CD4-positive, alpha-beta T cell (primary cell): ENCODE measurements around the gene ARNT2. TPM values are rescaled to one million over a fixed set of nuclear protein-coding genes. Genes with fewer than 3 reads are reported as not detected.

Source experiments
- ATAC-seq: fragments of 200-7000 bp; cut with Tn5 transposase; one replicate; pipeline ENCODE4 v1.10.0; 2022; ENCODE audit warnings: mild to moderate bottlenecking; ENCODE audit not compliant: poor library complexity
- CTCF ChIA-PET: fragments of 350-600 bp; sonication (Branson Sonifier 250); formaldehyde crosslinking; loops from one replicate; lab custom pipeline; 2021; ENCODE audit warnings: antibody characterized with exemption, inconsistent platforms; lab: Charles Lee
- POLR2A ChIA-PET: fragments of 350-600 bp; sonication (Branson Sonifier 250); formaldehyde crosslinking; loops from one replicate; lab custom pipeline; 2021; ENCODE audit warnings: antibody characterized with exemption, inconsistent platforms; lab: Charles Lee
- DNase-seq, 14 experiments: peaks; one replicate each; pipeline ENCODE4 v3.0.0-alpha.2; 2013 to 2020; ENCODE audit warnings: mixed read lengths in 2 of 14
- H3K27ac ChIP-seq, 2 donors: one replicate each; pipeline versions ENCODE4 v1.5.1 to v1.7.0; 2013; ENCODE audit warnings: low read length in 2 of 2, low read depth in 1 of 2, mild to moderate bottlenecking in 1 of 2
- H3K27me3 ChIP-seq, 2 experiments: 1 replicate in 1 of 2; 2 replicates in 1 of 2; pipeline versions ENCODE4 v1.6.1 to v1.7.0; 2013; ENCODE audit warnings: low read length in 2 of 2, control low read depth in 1 of 2, mild to moderate bottlenecking in 1 of 2, moderate library complexity in 1 of 2; ENCODE audit not compliant: insufficient read depth in 2 of 2, control insufficient read depth in 1 of 2
- H3K36me3 ChIP-seq: one replicate; pipeline ENCODE4 v1.6.1; 2013; ENCODE audit warnings: low read length, control low read depth; ENCODE audit not compliant: insufficient read depth
- H3K4me1 ChIP-seq: one replicate; pipeline ENCODE4 v1.6.1; 2013; ENCODE audit warnings: low read length, control low read depth; ENCODE audit not compliant: insufficient read depth
- H3K4me3 ChIP-seq: one replicate; pipeline ENCODE4 v1.5.1; 2013; ENCODE audit warnings: mild to moderate bottlenecking, low read length, moderate library complexity
- H3K9me3 ChIP-seq, 2 experiments: 1 replicate in 1 of 2; 2 replicates in 1 of 2; pipeline versions ENCODE4 v1.6.1 to v1.7.0; 2013; ENCODE audit warnings: low read length in 2 of 2, mild to moderate bottlenecking in 2 of 2, control low read depth in 1 of 2, moderate library complexity in 1 of 2; ENCODE audit not compliant: control insufficient read depth in 1 of 2, insufficient read depth in 1 of 2
- H3K27ac Mint-ChIP-seq: one replicate; pipeline ENCODE4 v1.8.0; 2020; ENCODE audit warnings: mixed read lengths
- H3K27me3 Mint-ChIP-seq: one replicate; pipeline ENCODE4 v1.8.0; 2021; ENCODE audit warnings: mixed read lengths
- H3K36me3 Mint-ChIP-seq: one replicate; pipeline ENCODE4 v1.8.0; 2021; ENCODE audit warnings: low read depth, mixed read lengths
- H3K4me1 Mint-ChIP-seq: one replicate; pipeline ENCODE4 v1.8.0; 2021; ENCODE audit warnings: low read depth, mixed read lengths
- H3K4me3 Mint-ChIP-seq: one replicate; pipeline ENCODE4 v1.8.0; 2020; ENCODE audit warnings: mild to moderate bottlenecking, mixed read lengths
- H3K9me3 Mint-ChIP-seq: one replicate; pipeline ENCODE4 v1.8.0; 2020; ENCODE audit warnings: mixed read lengths
- intact Hi-C, 2 experiments: fragments of 100-400 bp; cut with DNase I in 1 of 2; cut with micrococcal nuclease in 1 of 2; formaldehyde crosslinking; loops; one replicate each; pipeline versions ENCODE4 v1.15.1 to v1.9.0; 2023 to 2025; cut with DNase I, micrococcal nuclease
- total RNA-seq, 174 experiments: library from RNA in 2 of 174; stranded (reverse) in 2 of 174; gene quantifications; one replicate each; pipeline ENCODE4 v1.2.3 and lab custom pipeline; 2021 to 2026
- TF ChIP-seq, protein P1 (sequence below): fragments of 200-600 bp; IDR thresholded peaks from one replicate; pipeline ENCODE4 v1.8.0; 2022; ENCODE audit warnings: antibody characterized with exemption, mild to moderate bottlenecking

The ARNT2 gene
- total RNA-seq, 2 experiments from 2014 or later, result not detected

DNA sequence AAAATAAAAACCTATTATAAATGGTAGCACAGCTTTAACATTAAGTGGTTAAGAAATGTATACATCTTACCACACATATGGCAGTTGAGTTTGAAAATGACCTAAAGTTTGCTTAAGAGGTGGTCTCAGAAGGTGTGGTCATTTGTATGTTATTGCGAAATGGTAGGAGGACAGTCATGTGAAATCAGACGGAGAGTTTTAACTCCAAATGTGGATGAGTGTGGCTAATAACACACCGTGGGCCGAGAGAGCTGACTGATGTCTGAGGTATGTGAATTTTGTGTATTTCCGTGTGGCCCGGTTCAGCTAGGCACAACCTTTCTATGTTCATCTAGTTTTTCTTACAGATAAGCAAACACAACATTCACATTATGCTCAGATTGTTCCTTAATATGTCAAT lies 71.9 kb downstream of the ARNT2 start:
- Histone ChIP-seq H3K27ac (no peak overlapping the region), H3K4me1 (no peaks in the 10 kb centered on the region), H3K27me3 (no peaks in the 10 kb centered on the region), H3K9me3 (peaks cover 0 to 6% of the 10 kb centered on the region in 2 experiments), H3K4me3 (no peak overlapping the region), H3K36me3 (no peaks in the 10 kb centered on the region)
- no peak overlapping the region for H3K4me3 Mint-ChIP-seq
- no peak for ATAC-seq
- DNase-seq, result no peak
- H3K9me3 Mint-ChIP-seq, result peaks cover 3% of the 10 kb centered on the region
- no peaks in the 10 kb centered on the region for H3K36me3 Mint-ChIP-seq
- TF ChIP-seq, protein P1, sequence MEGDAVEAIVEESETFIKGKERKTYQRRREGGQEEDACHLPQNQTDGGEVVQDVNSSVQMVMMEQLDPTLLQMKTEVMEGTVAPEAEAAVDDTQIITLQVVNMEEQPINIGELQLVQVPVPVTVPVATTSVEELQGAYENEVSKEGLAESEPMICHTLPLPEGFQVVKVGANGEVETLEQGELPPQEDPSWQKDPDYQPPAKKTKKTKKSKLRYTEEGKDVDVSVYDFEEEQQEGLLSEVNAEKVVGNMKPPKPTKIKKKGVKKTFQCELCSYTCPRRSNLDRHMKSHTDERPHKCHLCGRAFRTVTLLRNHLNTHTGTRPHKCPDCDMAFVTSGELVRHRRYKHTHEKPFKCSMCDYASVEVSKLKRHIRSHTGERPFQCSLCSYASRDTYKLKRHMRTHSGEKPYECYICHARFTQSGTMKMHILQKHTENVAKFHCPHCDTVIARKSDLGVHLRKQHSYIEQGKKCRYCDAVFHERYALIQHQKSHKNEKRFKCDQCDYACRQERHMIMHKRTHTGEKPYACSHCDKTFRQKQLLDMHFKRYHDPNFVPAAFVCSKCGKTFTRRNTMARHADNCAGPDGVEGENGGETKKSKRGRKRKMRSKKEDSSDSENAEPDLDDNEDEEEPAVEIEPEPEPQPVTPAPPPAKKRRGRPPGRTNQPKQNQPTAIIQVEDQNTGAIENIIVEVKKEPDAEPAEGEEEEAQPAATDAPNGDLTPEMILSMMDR, result no peak
- ChIA-PET POLR2A (no interaction called here), CTCF (no interaction called here)
- no peaks in the 10 kb centered on the region for H3K4me1 Mint-ChIP-seq
- intact Hi-C loops, result no loop called here
- no peak overlapping the region for H3K27ac Mint-ChIP-seq
- H3K27me3 Mint-ChIP-seq, result peaks cover 35% of the 10 kb centered on the region

DNA sequence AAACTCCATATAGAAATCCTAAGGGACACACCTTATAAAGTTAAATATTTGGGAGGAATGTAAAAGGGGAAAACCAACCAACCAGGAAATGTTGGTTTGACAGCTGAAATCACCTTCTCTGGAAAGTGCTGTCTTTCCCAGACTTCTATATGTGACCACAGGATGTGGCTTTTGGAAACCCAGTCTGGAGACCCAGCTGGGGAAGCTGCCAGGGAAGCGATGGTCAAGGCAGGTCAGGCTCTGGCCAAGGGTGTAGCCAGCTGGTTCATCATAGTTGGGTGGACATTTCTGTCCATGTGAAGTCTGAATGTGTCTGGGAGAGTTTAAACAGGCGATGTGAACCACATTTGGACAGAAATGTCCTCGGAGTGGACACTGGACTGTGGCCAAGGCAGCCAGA lies 73.9 kb downstream of the ARNT2 start:
- H3K9me3 ChIP-seq, result peaks cover 0 to 6% of the 10 kb centered on the region in 2 experiments
- Mint-ChIP-seq H3K4me1 (no peaks in the 10 kb centered on the region), H3K4me3 (no peak overlapping the region), H3K27me3 (peaks cover 17% of the 10 kb centered on the region), H3K9me3 (peaks cover 3% of the 10 kb centered on the region), H3K27ac (no peak overlapping the region), H3K36me3 (no peaks in the 10 kb centered on the region)
- ChIA-PET CTCF (no interaction called here), POLR2A (interaction anchor here (0.6 kb wide), 1 partner anchor 322 kb away, joined by 3 read pairs; no protein-coding TSS in a partner anchor)
- H3K27ac ChIP-seq, result no peak overlapping the region
- no peaks in the 10 kb centered on the region for H3K27me3 ChIP-seq
- no peaks in the 10 kb centered on the region for H3K4me1 ChIP-seq
- no peak overlapping the region for H3K4me3 ChIP-seq
- intact Hi-C loops, result no loop called here
- H3K36me3 ChIP-seq, result no peaks in the 10 kb centered on the region
- DNase-seq (no peak), ATAC-seq (no peak)
- TF ChIP-seq, protein P1, result no peak

DNA sequence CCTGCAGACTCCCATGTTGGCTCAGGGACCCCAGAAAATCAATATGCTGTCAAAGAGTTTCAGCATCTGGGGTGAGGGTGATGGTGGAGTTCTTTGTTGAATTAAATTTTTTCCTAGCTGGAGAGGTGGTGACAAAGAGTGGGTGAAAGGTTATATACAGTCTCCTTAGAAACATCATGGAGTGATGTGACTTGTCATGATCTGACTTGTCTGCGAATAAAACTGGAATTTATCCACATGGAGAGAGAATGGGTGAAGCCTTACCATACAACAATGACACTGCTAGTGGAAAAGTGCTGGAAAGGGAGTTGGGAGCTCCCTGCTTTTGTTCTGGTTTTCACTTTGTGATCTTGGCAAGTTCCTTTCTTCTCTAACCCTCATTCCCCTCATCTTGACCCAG lies 75.0 kb downstream of the ARNT2 start:
- TF ChIP-seq, protein P1, result no peak
- Mint-ChIP-seq H3K36me3 (no peaks in the 10 kb centered on the region), H3K4me3 (no peak overlapping the region), H3K9me3 (peaks cover 3% of the 10 kb centered on the region), H3K27me3 (peaks cover 6% of the 10 kb centered on the region), H3K27ac (no peak overlapping the region), H3K4me1 (no peaks in the 10 kb centered on the region)
- Histone ChIP-seq H3K9me3 (peaks cover 0 to 6% of the 10 kb centered on the region in 2 experiments), H3K4me3 (no peak overlapping the region), H3K27me3 (no peaks in the 10 kb centered on the region), H3K36me3 (no peaks in the 10 kb centered on the region), H3K27ac (no peak overlapping the region), H3K4me1 (no peaks in the 10 kb centered on the region)
- ChIA-PET POLR2A (no interaction called here), CTCF (no interaction called here)
- no peak for ATAC-seq
- no peak for DNase-seq
- intact Hi-C loops, result no loop called here
